C4-2B (cell line): ENCODE measurements around the gene TBCEL.

Source experiments
- H3K27ac ChIP-seq: fragments of 450-650 bp; 2 replicates; pipeline ENCODE4 v1.5.1; 2017
- ZFX ChIP-seq: fragments of 450-650 bp; IDR thresholded peaks from 2 replicates; pipeline ENCODE4 v1.6.1; 2017
- TF ChIP-seq, protein P1 (sequence below): fragments of 450-650 bp; conservative IDR thresholded peaks from 2 replicates; pipeline ENCODE4 v1.5.1; 2017; ENCODE audit warnings: mild to moderate bottlenecking

The TBCEL gene

DNA sequence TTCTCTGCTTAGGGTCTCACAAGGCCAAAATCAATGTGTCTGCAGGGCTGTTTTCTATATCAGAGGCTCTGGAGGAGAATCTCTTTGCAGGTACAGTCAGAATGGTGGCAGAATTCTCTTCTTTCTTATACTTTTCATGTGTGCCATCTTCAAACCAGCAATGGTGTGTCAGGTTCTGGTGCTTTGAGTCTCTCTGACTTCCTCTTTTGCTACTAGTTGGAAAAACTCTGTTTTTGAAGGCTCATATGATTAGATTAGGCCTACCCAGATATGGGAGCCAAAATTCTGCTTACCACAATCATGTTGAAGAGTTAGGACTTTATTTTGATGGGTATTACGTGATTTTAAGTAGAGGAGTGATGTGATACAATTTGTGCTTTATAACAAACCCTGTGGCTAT lies 58.3 kb downstream of the TBCEL start:
- TF ChIP-seq ZFX = no peak
- TF ChIP-seq, protein P1, sequence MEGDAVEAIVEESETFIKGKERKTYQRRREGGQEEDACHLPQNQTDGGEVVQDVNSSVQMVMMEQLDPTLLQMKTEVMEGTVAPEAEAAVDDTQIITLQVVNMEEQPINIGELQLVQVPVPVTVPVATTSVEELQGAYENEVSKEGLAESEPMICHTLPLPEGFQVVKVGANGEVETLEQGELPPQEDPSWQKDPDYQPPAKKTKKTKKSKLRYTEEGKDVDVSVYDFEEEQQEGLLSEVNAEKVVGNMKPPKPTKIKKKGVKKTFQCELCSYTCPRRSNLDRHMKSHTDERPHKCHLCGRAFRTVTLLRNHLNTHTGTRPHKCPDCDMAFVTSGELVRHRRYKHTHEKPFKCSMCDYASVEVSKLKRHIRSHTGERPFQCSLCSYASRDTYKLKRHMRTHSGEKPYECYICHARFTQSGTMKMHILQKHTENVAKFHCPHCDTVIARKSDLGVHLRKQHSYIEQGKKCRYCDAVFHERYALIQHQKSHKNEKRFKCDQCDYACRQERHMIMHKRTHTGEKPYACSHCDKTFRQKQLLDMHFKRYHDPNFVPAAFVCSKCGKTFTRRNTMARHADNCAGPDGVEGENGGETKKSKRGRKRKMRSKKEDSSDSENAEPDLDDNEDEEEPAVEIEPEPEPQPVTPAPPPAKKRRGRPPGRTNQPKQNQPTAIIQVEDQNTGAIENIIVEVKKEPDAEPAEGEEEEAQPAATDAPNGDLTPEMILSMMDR = no peak

GRCh38 chr11:121082670-121083069 lies 58.8 kb downstream of the TBCEL start:
- no peak overlapping the region for H3K27ac ChIP-seq
- TF ChIP-seq, protein P1 = no peak
- no peak for TF ChIP-seq ZFX

More for the DNA sequence above, 58.3 kb downstream of the TBCEL start:
- no peak overlapping the region for H3K27ac ChIP-seq

DNA sequence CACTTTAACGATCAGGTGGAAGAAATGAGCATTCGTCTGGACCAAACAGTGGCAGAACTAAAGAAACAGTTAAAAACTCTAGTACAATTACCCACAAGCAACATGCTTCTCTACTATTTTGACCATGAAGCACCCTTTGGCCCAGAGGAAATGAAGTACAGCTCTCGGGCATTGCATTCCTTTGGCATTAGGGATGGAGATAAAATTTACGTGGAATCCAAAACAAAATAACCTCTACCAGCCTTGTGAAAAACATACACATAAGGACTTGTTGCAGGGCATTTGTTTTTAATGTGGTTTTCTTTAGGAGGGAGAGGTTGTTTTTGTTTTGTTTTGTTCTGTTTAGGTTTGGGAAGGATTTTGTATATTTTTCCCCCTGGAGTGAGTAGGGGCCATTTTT lies 63.0 kb downstream of the TBCEL start:
- no peak for TF ChIP-seq ZFX
- TF ChIP-seq, protein P1 = no peak
- H3K27ac ChIP-seq = no peak overlapping the region

- no peak for TF ChIP-seq ZFX
- TF ChIP-seq, protein P1 = no peak
- no peak overlapping the region for H3K27ac ChIP-seq
Observed at GRCh38 chr11:121089566-121089965, 65.7 kb downstream of the TBCEL start.

DNA sequence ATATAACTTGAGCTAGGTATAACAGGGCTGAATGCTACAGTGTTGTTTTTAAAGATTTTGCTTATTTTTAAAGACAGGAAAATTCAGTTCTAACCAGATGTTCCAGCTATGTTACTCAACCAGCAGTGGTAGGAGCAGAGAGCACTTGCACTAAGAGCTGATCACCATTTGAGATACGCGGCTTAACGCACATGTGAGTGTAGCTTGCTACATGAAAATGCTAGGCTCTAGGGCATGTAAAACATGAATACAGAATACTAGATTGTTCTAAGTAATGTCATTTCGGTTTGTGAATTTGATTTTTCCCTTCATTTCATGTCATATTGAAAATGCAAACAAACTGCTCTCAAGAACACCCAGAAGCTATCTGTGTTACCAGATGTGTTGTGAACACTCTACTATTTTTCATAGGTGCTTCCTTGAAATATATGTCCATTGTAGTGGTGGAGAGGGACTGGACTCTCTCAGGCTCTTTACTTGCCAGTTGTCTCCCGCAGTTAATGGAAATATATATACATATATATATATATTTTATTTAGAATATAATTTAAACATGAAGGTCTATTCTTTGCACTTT lies 66.3 kb downstream of the TBCEL start:
- no peak overlapping the region for H3K27ac ChIP-seq
- TF ChIP-seq, protein P1 = no peak
- TF ChIP-seq ZFX = no peak

DNA sequence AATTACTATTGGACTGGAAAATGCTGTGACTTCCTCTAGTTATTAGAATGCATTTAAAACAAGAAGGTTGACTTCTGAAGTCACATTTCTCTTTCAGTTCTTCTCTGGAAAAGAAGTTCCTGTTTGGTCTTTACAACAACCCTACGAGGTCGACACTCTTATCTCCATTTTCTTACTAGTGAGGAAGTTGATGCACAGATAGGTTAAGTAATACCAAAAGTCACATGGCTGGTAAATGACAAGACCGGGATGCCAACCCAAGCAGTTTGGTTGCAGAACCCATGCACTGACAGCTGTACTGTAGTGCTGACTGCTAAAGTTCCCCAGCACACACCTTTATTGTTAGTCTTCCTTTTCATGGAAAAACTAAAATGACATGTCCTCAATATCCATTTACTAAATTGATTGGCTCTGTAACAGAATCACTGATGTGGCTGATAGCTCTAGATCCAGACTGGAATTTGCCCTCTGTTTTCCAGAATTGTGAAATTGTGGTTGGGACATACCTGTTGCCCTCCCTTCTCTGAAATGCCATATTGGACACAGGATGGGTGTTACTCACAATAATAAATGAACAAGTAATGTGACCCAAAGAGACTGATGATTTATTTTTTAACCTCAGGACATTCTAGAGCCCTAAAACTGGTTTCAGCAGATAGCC lies 67.7 kb downstream of the TBCEL start:
- TF ChIP-seq, protein P1 = no peak
- no peak overlapping the region for H3K27ac ChIP-seq

DNA sequence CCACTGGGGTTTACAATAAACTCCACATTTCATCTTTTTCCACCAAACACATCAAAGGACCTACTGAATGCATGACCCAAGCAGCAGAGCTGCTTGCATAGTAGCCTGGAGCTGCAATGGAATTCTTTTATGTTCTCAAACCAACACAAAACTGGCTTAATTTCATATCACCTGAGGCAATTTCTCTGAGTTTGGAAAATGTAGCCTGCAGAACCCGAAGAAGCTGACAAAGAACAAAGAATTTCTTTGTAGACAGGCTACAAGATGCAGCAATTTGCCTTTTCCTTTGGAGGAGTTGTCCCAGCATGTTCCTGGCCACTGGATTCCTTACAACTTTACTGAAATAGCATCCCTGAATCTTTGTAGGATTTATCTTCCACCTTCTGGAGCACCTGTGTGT lies 71.7 kb downstream of the TBCEL start:
- no peak for TF ChIP-seq ZFX
- TF ChIP-seq, protein P1 = no peak
- H3K27ac ChIP-seq = no peak overlapping the region
